ENCODE measurements around the gene THSD8.

GRCh38 chr19:12779162-12779993 lies 22.5 kb upstream of the THSD8 start:
- TF ChIP-seq CTCF (IDR thresholded peaks at IDR 0.05; ENCODE audit: low read length) (no peak), EZH2 (optimal IDR thresholded peaks at IDR 0.05; ENCODE audit: low read depth, low read length) (no peak), EZH2phosphoT487 (IDR thresholded peaks at IDR 0.05; ENCODE audit: low read length) (no peak)
